Lung (tissue), 12 donors: ENCODE data around the gene CYB5A. TPM values are rescaled to one million over a fixed set of nuclear protein-coding genes. Genes with fewer than 3 reads are reported as not detected.
"Not testable (repeated sequence)": the region's sequence is repeated elsewhere in the genome, so short reads cannot be mapped to it uniquely, and the experiment has no call there.

Experiments
- ATAC-seq: fragments of 200-7000 bp; cut with Tn5 transposase; one replicate; pipeline ENCODE4 v1.9.1; 2020; ENCODE audit warnings: moderate number of reproducible peaks; ENCODE audit not compliant: insufficient read depth, low FRiP score
- DNase-seq, 3 donors: peaks; one replicate each; pipeline ENCODE4 v3.0.0-alpha.2; 2013 to 2017
- H3K27ac ChIP-seq, 2 donors: one replicate each; pipeline ENCODE4 v1.5.1; 2013; ENCODE audit warnings: mild to moderate bottlenecking in 2 of 2, moderate library complexity in 2 of 2, control low read depth in 1 of 2, inconsistent platforms in 1 of 2, low read depth in 1 of 2, low read length in 1 of 2
- H3K27me3 ChIP-seq, 3 donors: one replicate each; pipeline ENCODE4 v1.5.1; 2013; ENCODE audit warnings: low read length in 2 of 3; ENCODE audit not compliant: control insufficient read depth in 3 of 3, insufficient read depth in 3 of 3
- H3K36me3 ChIP-seq, 4 donors: one replicate each; pipeline ENCODE4 v1.5.1; 2013; ENCODE audit warnings: low read length in 4 of 4, mild to moderate bottlenecking in 1 of 4, moderate library complexity in 1 of 4; ENCODE audit not compliant: control insufficient read depth in 4 of 4, insufficient read depth in 4 of 4
- H3K4me1 ChIP-seq, 5 donors: one replicate each; pipeline ENCODE4 v1.5.1; 2013; ENCODE audit warnings: low read length in 5 of 5, mild to moderate bottlenecking in 2 of 5, moderate library complexity in 1 of 5; ENCODE audit not compliant: control insufficient read depth in 5 of 5, insufficient read depth in 5 of 5
- H3K4me3 ChIP-seq: one replicate; pipeline ENCODE4 v1.5.1; 2013; ENCODE audit warnings: mild to moderate bottlenecking, control low read depth, moderate library complexity
- H3K9ac ChIP-seq, 2 donors: one replicate each; pipeline ENCODE4 v1.5.1; 2013; ENCODE audit warnings: low read length in 2 of 2, control low read depth in 1 of 2; ENCODE audit not compliant: insufficient read depth in 1 of 2
- H3K9me3 ChIP-seq, 4 donors: one replicate each; pipeline ENCODE4 v1.5.1; 2013; ENCODE audit warnings: low read length in 3 of 4, mild to moderate bottlenecking in 1 of 4, moderate library complexity in 1 of 4; ENCODE audit not compliant: control insufficient read depth in 4 of 4, insufficient read depth in 3 of 4
- CTCF ChIP-seq: IDR thresholded peaks from 2 replicates; pipeline ENCODE4 v1.5.1; 2012; ENCODE audit warnings: mild to moderate bottlenecking; ENCODE audit errors: control extremely low read depth, extremely low read depth
- WGBS, 2 donors: extraction: QIAGEN DNeasy Blood & Tissue Kit; methylation state at CpG; one replicate each; pipeline ENCODE4 v1.1.7; 2013; 5-methylcytosine and 5-hydroxymethylcytosine counted together
- polyA plus RNA-seq, 2 donors: library from polyadenylated mRNA; stranded (reverse); fragments of 200-250 nt; gene quantifications; one replicate each; pipeline ENCODE4 v1.2.1, GENCODE V29; 2013
- total RNA-seq, 2 donors: library from RNA; depleted of rRNA in 1 of 2; stranded (reverse); fragments of >200 nt in 1 of 2; gene quantifications; one replicate each; pipeline ENCODE4 v1.2.1, GENCODE V29; 2014 to 2021
- donor health status: control.
- donor health status: control.
- donor health status: Bipolar disorder and iron deficiency.
- donor health status: healthy.
- donor health status: DM: yes; HTN: yes; CAD: no.

The CYB5A gene
- total and polyA plus RNA-seq, 4 donors = 408 to 853 (median 522) TPM

- H3K4me1 ChIP-seq = peaks cover 0 to 15% (median 0%) of the 10 kb centered on the region in 5 donors
- no peak for ATAC-seq
- no peak overlapping the region for H3K27ac ChIP-seq
- H3K27me3 ChIP-seq = no peaks in the 10 kb centered on the region
- no peak for DNase-seq
- WGBS, 2 donors = 86 to 91% methylated on average over 1 of the region's 1 CpG
- TF ChIP-seq CTCF = no peak
- no peak overlapping the region for H3K4me3 ChIP-seq
- no peak overlapping the region for H3K9ac ChIP-seq
- H3K9me3 ChIP-seq = no peaks in the 10 kb centered on the region
- no peaks in the 10 kb centered on the region for H3K36me3 ChIP-seq
Observed at GRCh38 chr18:74329688-74330205, 38.0 kb upstream of the CYB5A start.

GRCh38 chr18:74328206-74328605 lies 36.4 kb upstream of the CYB5A start:
- H3K27ac ChIP-seq = no peak overlapping the region
- DNase-seq (no peak), ATAC-seq (no peak)
- no peak for TF ChIP-seq CTCF
- H3K27me3 ChIP-seq = no peaks in the 10 kb centered on the region
- H3K36me3 ChIP-seq = no peaks in the 10 kb centered on the region
- peaks cover 0 to 15% (median 0%) of the 10 kb centered on the region in 5 donors for H3K4me1 ChIP-seq
- no peak overlapping the region for H3K9ac ChIP-seq
- H3K4me3 ChIP-seq = no peak overlapping the region
- no peaks in the 10 kb centered on the region for H3K9me3 ChIP-seq
- WGBS, 2 donors = 87 to 93% methylated on average over 2 of the region's 2 CpGs

GRCh38 chr18:74326791-74327190 lies 35.0 kb upstream of the CYB5A start:
- not testable (repeated sequence) for H3K9me3 ChIP-seq, ATAC-seq, H3K27me3 ChIP-seq, DNase-seq, H3K27ac ChIP-seq, H3K9ac ChIP-seq, H3K4me3 ChIP-seq, H3K36me3 ChIP-seq
- peaks cover 0 to 15% (median 0%) of the 10 kb centered on the region in 5 donors for H3K4me1 ChIP-seq
- 95 to 98% methylated on average over 3 of the region's 3 CpGs for WGBS, 2 donors

GRCh38 chr18:74326231-74326630 lies 34.5 kb upstream of the CYB5A start:
- no peak overlapping the region for H3K27ac ChIP-seq
- H3K36me3 ChIP-seq = no peaks in the 10 kb centered on the region
- no peak overlapping the region for H3K9ac ChIP-seq
- WGBS, 2 donors = 44 to 59% methylated on average over 2 of the region's 2 CpGs
- H3K4me3 ChIP-seq = no peak overlapping the region
- DNase-seq (peak in 2 of 3 donors; percentile 11 to 61), ATAC-seq (no peak)
- no peaks in the 10 kb centered on the region for H3K27me3 ChIP-seq
- TF ChIP-seq CTCF = no peak
- no peaks in the 10 kb centered on the region for H3K9me3 ChIP-seq
- H3K4me1 ChIP-seq = peaks cover 0 to 15% (median 0%) of the 10 kb centered on the region in 5 donors
